Endodermal cell (in vitro differentiated cells): ENCODE measurements around the gene FRS3. TPM values are rescaled to one million over a fixed set of nuclear protein-coding genes. Genes with fewer than 3 reads are reported as not detected.

Source experiments
- DNase-seq: peaks from one replicate; pipeline ENCODE4 v3.0.0-alpha.2; 2017
- H3K27ac ChIP-seq: 2 replicates; pipeline ENCODE4 v1.5.1; 2013; ENCODE audit warnings: mild to moderate bottlenecking, low read depth, low read length, moderate library complexity
- H3K27me3 ChIP-seq: 2 replicates; pipeline ENCODE4 v1.6.1; 2013; ENCODE audit warnings: mild to moderate bottlenecking, low read length, moderate library complexity; ENCODE audit not compliant: insufficient read depth, control insufficient read depth, poor library complexity, severe bottlenecking
- H3K36me3 ChIP-seq: 2 replicates; pipeline ENCODE4 v1.7.0; 2013; ENCODE audit warnings: mild to moderate bottlenecking, low read length, moderate library complexity; ENCODE audit not compliant: control insufficient read depth, insufficient read depth
- H3K4me1 ChIP-seq: one replicate; pipeline ENCODE4 v1.7.0; 2013; ENCODE audit warnings: low read length; ENCODE audit not compliant: control insufficient read depth, insufficient read depth
- H3K4me3 ChIP-seq: 2 replicates; pipeline ENCODE4 v1.5.1; 2013; ENCODE audit warnings: mild to moderate bottlenecking, low read length, moderate library complexity
- H3K9ac ChIP-seq: 2 replicates; pipeline ENCODE4 v1.6.1; 2013; ENCODE audit warnings: mild to moderate bottlenecking, low read length, moderate library complexity; ENCODE audit not compliant: poor library complexity, severe bottlenecking; ENCODE audit errors: extremely low read depth
- H3K9me3 ChIP-seq: 2 replicates; pipeline ENCODE4 v1.6.1; 2013; ENCODE audit warnings: mild to moderate bottlenecking, low read length, moderate library complexity; ENCODE audit not compliant: control insufficient read depth
- H3K27ac Mint-ChIP-seq: 2 replicates; pipeline ENCODE4 v1.8.0; 2020; ENCODE audit warnings: mixed read lengths
- H3K27me3 Mint-ChIP-seq: 2 replicates; pipeline ENCODE4 v1.8.0; 2021; ENCODE audit warnings: mild to moderate bottlenecking, mixed read lengths; ENCODE audit not compliant: insufficient read depth
- H3K36me3 Mint-ChIP-seq: 2 replicates; pipeline ENCODE4 v1.8.0; 2020; ENCODE audit warnings: low read depth, mixed read lengths
- H3K4me1 Mint-ChIP-seq: 2 replicates; pipeline ENCODE4 v1.8.0; 2020; ENCODE audit warnings: mixed read lengths
- H3K4me3 Mint-ChIP-seq: 2 replicates; pipeline ENCODE4 v1.8.0; 2020; ENCODE audit warnings: mild to moderate bottlenecking, moderate library complexity, mixed read lengths
- H3K9me3 Mint-ChIP-seq: 2 replicates; pipeline ENCODE4 v1.8.0; 2020; ENCODE audit warnings: mild to moderate bottlenecking, mixed read lengths
- CTCF ChIP-seq: fragments of 200-600 bp; sonication (generic); conservative IDR thresholded peaks from 2 replicates; pipeline ENCODE4 v1.5.0; 2021; ENCODE audit warnings: antibody characterized with exemption, mild to moderate bottlenecking
- WGBS, 2 experiments: methylation state at CpG; one replicate each; pipeline versions ENCODE4 v1.1.5 to v1.1.7; 2013; ENCODE audit warnings: missing lambda C conversion rate in 2 of 2, mixed read lengths in 1 of 2; ENCODE audit not compliant: insufficient coverage in 1 of 2, insufficient read length in 1 of 2; 5-methylcytosine and 5-hydroxymethylcytosine counted together
- total RNA-seq, 2 donors: library from RNA; stranded (reverse); fragmentation: NEBNext Ultra II Directional in 1 of 2; extraction: Animal tissue kit (Norgen Biotek cat#: 25700) in 1 of 2; gene quantifications; 2 replicates in 1 of 2; 3 replicates in 1 of 2; pipeline ENCODE4 v1.2.1, GENCODE V29; 2021

The FRS3 gene
- total RNA-seq, 2 donors from 2014 or later, result 7.5 to 12.0 TPM

- Histone ChIP-seq H3K9me3 (no peaks in the 10 kb centered on the region), H3K9ac (no peak overlapping the region), H3K27ac (no peak overlapping the region), H3K36me3 (no peaks in the 10 kb centered on the region), H3K27me3 (no peaks in the 10 kb centered on the region), H3K4me3 (no peak overlapping the region), H3K4me1 (no peaks in the 10 kb centered on the region)
- H3K27ac Mint-ChIP-seq, result no peak overlapping the region
- DNase-seq, result no peak
- H3K4me1 Mint-ChIP-seq, result no peaks in the 10 kb centered on the region
- H3K9me3 Mint-ChIP-seq, result no peaks in the 10 kb centered on the region
- no peaks in the 10 kb centered on the region for H3K36me3 Mint-ChIP-seq
- no peak for TF ChIP-seq CTCF
- WGBS, 2 experiments, result 80 to 95% methylated on average over 2 to 6 of the region's 6 CpGs
- H3K27me3 Mint-ChIP-seq, result peaks cover 6% of the 10 kb centered on the region
- no peak overlapping the region for H3K4me3 Mint-ChIP-seq
Observed at GRCh38 chr6:41748102-41748477, 31.6 kb downstream of the FRS3 start.

- peaks cover 12% of the 10 kb centered on the region for H3K27me3 Mint-ChIP-seq
- Histone ChIP-seq H3K9me3 (no peaks in the 10 kb centered on the region), H3K9ac (no peak within 1 kb of the TSS), H3K36me3 (no peaks in the 10 kb centered on the region), H3K27me3 (no peaks in the 10 kb centered on the region), H3K4me1 (no peaks in the 10 kb centered on the region), H3K27ac (no peak within 1 kb of the TSS), H3K4me3 (no peak within 1 kb of the TSS)
- DNase-seq, result no peak
- H3K4me3 Mint-ChIP-seq, result no peak within 1 kb of the TSS
- H3K27ac Mint-ChIP-seq, result no peak within 1 kb of the TSS
- H3K4me1 Mint-ChIP-seq, result no peaks in the 10 kb centered on the region
- no peaks in the 10 kb centered on the region for H3K9me3 Mint-ChIP-seq
- no peaks in the 10 kb centered on the region for H3K36me3 Mint-ChIP-seq
- 93 to 95% methylated on average over 13 to 15 of the region's 15 CpGs for WGBS, 2 experiments
- TF ChIP-seq CTCF, result no peak
Observed at GRCh38 chr6:41747256-41748101, 32.2 kb downstream of the FRS3 start, which contains the start of gene PGC. PGC (minus strand) TSS chr6:41747397; CDS start chr6:41747334, 63 bp downstream.

- no peak overlapping the region for H3K27ac ChIP-seq
- Mint-ChIP-seq H3K27ac (no peak overlapping the region), H3K9me3 (no peaks in the 10 kb centered on the region), H3K36me3 (no peaks in the 10 kb centered on the region), H3K4me3 (no peak overlapping the region), H3K27me3 (peaks cover 13% of the 10 kb centered on the region), H3K4me1 (no peaks in the 10 kb centered on the region)
- no peaks in the 10 kb centered on the region for H3K4me1 ChIP-seq
- no peak for DNase-seq
- H3K4me3 ChIP-seq, result no peak overlapping the region
- H3K36me3 ChIP-seq, result no peaks in the 10 kb centered on the region
- H3K9ac ChIP-seq, result no peak overlapping the region
- no peaks in the 10 kb centered on the region for H3K27me3 ChIP-seq
- 84 to 92% methylated on average over 8 to 10 of the region's 10 CpGs for WGBS, 2 experiments
- no peaks in the 10 kb centered on the region for H3K9me3 ChIP-seq
- TF ChIP-seq CTCF, result no peak
Observed at GRCh38 chr6:41746107-41746506, 33.6 kb downstream of the FRS3 start.
